GM23248 (cell line): Measurements from ENCODE around the gene GARIN1A.

ENCODE experiments used
- EZH2 ChIP-seq: fragments of 200-600 bp; sonication (generic); IDR thresholded peaks from 2 replicates; pipeline ENCODE4 v1.6.1; 2018; ENCODE audit warnings: antibody characterized with exemption, mild to moderate bottlenecking; ENCODE audit not compliant: insufficient read depth, poor library complexity, severe bottlenecking
- EZH2phosphoT487 ChIP-seq: fragments of 200-600 bp; sonication (generic); IDR thresholded peaks from 2 replicates; pipeline ENCODE4 v1.6.1; 2018; ENCODE audit warnings: antibody characterized with exemption, moderate library complexity, mild to moderate bottlenecking, low read depth; ENCODE audit not compliant: insufficient read depth

DNA sequence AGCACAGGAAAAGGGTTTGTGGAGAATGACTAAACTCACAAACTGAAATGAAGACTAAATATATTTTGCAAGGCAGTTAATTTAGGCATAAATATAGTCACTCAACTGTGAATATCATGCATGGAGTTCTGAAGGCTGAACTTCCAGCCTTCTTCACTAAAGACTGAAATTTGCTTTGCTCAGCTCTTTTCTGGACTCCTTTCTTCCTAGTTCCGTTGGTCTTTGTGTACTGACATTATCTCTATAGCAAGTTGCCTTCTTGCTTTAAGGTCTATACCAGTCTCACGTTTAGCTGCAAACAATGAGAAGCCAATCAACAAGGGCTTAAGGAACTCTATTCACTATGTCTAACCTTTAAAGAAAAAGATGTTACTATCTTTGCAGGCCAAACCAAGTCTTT lies 22.6 kb downstream of the GARIN1A start:
- TF ChIP-seq EZH2 (no peak), EZH2phosphoT487 (no peak)
